Measurements from ENCODE around the gene SFSWAP. TPM values are rescaled to one million over a fixed set of nuclear protein-coding genes. Genes with fewer than 3 reads are reported as not detected.

Gene SFSWAP
- total and polyA plus RNA-seq, 7 donors, result 10.8 to 42.9 (median 27.8) TPM

GRCh38 chr12:131695968-131696367, 14.9 kb upstream of the SFSWAP start:
- 89 to 90% methylated on average over 16 of the region's 16 CpGs for WGBS, 2 donors
- no peaks in the 10 kb centered on the region for H3K36me3 ChIP-seq
- H3K27me3 ChIP-seq, result peaks cover 0 to 20% (median 0%) of the 10 kb centered on the region in 3 donors
- DNase-seq, result peak; percentile 35
- intact Hi-C loops (cut with DNase I), result no loop called here
- no peak overlapping the region for H3K4me3 ChIP-seq
- H3K4me1 ChIP-seq, result no peaks in the 10 kb centered on the region
- no peak overlapping the region for H3K27ac ChIP-seq
- TF ChIP-seq CTCF (IDR thresholded peaks at IDR 0.05) (no peak), EP300 (IDR thresholded peaks at IDR 0.05) (no peak), POLR2A (IDR thresholded peaks at IDR 0.05) (no peak), POLR2AphosphoS5 (IDR thresholded peaks at IDR 0.05) (no peak)
- no peaks in the 10 kb centered on the region for H3K9me3 ChIP-seq

GRCh38 chr12:131698286-131698685, 12.6 kb upstream of the SFSWAP start:
- H3K27ac ChIP-seq, result no peak overlapping the region
- no peak overlapping the region for H3K4me3 ChIP-seq
- H3K4me1 ChIP-seq, result no peaks in the 10 kb centered on the region
- no peak for TF ChIP-seq POLR2A (IDR thresholded peaks at IDR 0.05)
- no peak for TF ChIP-seq EP300 (IDR thresholded peaks at IDR 0.05)
- TF ChIP-seq CTCF (IDR thresholded peaks at IDR 0.05), result no peak
- TF ChIP-seq POLR2AphosphoS5 (IDR thresholded peaks at IDR 0.05), result no peak
- DNase-seq, result no peak
- WGBS, 2 donors, result 61 to 70% methylated on average over 12 of the region's 12 CpGs
- intact Hi-C loops (cut with DNase I), result no loop called here
- H3K27me3 ChIP-seq, result peaks cover 0 to 3% (median 0%) of the 10 kb centered on the region in 3 donors
- H3K36me3 ChIP-seq, result no peaks in the 10 kb centered on the region
- peaks cover 0 to 7% (median 0%) of the 10 kb centered on the region in 4 donors for H3K9me3 ChIP-seq

- Histone ChIP-seq H3K27ac (no peak overlapping the region), H3K27me3 (no peaks in the 10 kb centered on the region), H3K9me3 (peaks cover 0 to 9% (median 0%) of the 10 kb centered on the region in 4 donors), H3K36me3 (no peaks in the 10 kb centered on the region), H3K4me3 (no peak overlapping the region), H3K4me1 (no peaks in the 10 kb centered on the region)
- intact Hi-C loops (cut with DNase I), result no loop called here
- TF ChIP-seq POLR2A (IDR thresholded peaks at IDR 0.05), result no peak
- no peak for TF ChIP-seq CTCF (IDR thresholded peaks at IDR 0.05)
- 84 to 86% methylated on average over 5 of the region's 5 CpGs for WGBS, 2 donors
- no peak for DNase-seq
Measured at GRCh38 chr12:131699434-131699833, 11.5 kb upstream of the SFSWAP start.

GRCh38 chr12:131700271-131700670, 10.6 kb upstream of the SFSWAP start:
- no peak for DNase-seq
- H3K27ac ChIP-seq, result no peak overlapping the region
- H3K4me3 ChIP-seq, result no peak overlapping the region
- intact Hi-C loops (cut with DNase I), result loop anchor here (10.0 kb wide), 1 partner anchor 785 kb away; no protein-coding TSS in a partner anchor
- H3K4me1 ChIP-seq, result no peaks in the 10 kb centered on the region
- no peaks in the 10 kb centered on the region for H3K27me3 ChIP-seq
- H3K36me3 ChIP-seq, result no peaks in the 10 kb centered on the region
- 80 to 87% methylated on average over 8 of the region's 8 CpGs for WGBS, 2 donors
- TF ChIP-seq CTCF (IDR thresholded peaks at IDR 0.05), result no peak
- no peak for TF ChIP-seq EP300 (IDR thresholded peaks at IDR 0.05)
- no peak for TF ChIP-seq POLR2AphosphoS5 (IDR thresholded peaks at IDR 0.05)
- TF ChIP-seq POLR2A (IDR thresholded peaks at IDR 0.05), result no peak
- H3K9me3 ChIP-seq, result peaks cover 0 to 12% (median 0%) of the 10 kb centered on the region in 4 donors

Data from sigmoid colon (tissue), 7 donors.